ENCODE measurements around the gene NFATC1.

Gene NFATC1

DNA sequence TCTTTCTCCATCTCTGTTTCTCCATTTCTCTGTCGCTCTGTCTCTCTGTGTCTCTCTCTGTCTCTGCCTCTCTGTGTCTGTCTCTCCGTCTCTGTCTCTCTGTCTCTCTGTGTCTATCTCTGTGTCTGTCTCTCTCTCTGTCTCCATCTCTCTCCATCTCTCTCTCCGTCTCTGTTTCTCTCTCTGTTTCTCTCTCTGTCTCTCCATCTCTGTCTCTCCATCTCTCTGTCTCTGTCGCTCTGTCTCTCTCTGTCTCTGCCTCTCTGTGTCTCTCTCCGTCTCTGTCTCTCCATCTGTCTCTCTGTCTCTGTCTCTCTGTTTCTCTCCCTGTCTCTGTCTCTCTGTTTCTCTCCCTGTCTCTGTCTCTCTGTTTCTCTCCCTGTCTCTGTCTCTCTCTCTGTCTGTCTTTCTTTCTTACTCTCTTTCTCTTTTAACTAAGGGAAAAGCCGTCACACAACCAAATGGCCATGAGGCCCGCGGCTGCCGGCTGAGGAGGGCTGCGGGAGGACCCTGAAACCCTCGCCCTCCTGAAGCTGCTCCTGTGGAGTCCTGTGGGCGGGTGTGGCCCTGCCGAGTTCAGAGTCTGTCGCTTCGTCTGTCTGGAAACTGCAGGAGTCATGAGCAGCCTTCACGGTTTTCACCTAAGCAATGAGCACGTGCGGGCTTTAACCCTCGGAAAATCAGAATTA lies 29.3 kb downstream of the NFATC1 start:
- DNase-seq = no peak

DNA sequence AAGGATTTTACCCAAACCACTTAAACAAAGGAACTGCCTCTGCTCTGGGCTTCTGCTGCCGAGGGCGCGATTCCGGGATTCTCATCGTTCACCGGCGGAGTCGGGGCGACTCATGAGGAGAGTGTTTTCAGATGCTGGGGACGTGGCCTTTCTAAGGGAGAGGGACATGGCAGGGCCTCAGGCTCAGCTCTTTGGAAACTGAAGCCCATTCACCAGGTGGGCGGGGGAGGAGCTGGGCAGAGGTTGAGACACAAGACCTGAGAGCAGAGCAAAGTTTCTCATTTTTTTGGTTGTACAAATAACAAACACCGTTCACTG lies 29.8 kb downstream of the NFATC1 start:
- no peak for DNase-seq

DNA sequence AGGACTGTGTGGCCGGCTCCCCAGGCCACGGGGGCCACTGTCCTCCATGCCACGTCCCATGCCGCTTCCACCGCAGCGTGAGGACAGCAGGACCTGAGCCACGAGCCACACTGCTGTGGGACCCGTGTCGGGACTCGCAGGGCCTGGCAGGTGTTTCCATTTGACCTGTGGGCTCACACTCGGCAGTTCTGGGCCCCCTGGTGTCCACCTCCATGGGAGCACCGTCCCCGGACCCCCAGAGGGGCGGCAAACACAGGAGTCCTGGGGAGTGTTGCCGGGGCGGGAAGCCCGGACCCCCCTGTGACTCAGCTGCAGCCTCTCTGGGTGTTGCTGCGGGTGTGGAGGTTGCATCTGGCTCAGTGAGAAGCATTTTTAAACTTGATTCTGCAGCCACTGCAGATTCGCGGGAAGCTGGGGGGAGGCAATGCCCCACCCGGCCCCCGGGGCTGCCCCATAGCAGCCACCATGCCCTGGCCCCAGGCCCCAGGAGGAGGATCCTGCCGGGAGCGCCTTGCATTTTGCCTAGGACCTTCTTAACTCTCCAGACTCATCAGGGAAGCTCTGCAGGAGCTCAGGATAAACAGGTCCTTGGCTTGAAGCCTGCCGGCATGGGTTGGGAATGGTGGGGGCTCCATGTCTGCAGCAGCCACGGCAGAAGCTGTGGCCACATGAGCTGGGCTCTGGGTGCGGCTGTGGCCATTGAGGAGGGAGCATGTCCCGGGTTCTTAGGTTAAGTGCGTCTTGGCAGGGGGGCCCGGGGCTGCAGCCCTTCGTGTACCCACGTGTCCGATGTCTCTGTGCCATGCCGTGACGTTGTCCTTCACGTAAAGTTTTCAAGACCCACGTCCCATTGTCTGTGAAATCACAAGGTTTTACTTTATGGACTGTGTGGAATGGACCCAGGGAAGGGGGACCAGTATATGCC lies 30.9 kb downstream of the NFATC1 start:
- no peak for DNase-seq

- DNase-seq = no peak
Observed at GRCh38 chr18:79427368-79428225, 31.9 kb downstream of the NFATC1 start.

- DNase-seq = no peak
Observed at GRCh38 chr18:79428287-79428686, 32.6 kb downstream of the NFATC1 start.

DNA sequence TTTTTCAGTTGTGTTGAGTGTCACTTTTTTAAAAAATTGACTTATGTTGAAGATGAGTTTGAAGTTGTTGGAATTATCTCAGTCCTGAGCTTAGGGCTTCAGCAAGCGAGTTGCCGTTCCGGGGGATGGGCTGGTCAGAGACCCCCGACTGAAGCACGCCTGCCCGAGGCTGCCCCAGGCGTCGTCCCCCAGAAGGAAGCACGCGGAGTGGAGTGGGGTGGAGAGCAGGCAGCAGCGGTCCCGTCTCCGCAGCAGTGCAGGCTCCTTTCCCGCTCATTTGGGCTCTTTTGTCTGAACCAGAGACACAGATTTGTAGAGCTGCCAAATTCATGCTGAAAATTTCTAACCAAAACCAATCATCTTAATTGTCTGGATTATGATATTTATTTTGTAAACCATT lies 33.7 kb downstream of the NFATC1 start:
- DNase-seq = no peak

- DNase-seq = no peak
Observed at GRCh38 chr18:79429785-79430281, 34.1 kb downstream of the NFATC1 start.

DNA sequence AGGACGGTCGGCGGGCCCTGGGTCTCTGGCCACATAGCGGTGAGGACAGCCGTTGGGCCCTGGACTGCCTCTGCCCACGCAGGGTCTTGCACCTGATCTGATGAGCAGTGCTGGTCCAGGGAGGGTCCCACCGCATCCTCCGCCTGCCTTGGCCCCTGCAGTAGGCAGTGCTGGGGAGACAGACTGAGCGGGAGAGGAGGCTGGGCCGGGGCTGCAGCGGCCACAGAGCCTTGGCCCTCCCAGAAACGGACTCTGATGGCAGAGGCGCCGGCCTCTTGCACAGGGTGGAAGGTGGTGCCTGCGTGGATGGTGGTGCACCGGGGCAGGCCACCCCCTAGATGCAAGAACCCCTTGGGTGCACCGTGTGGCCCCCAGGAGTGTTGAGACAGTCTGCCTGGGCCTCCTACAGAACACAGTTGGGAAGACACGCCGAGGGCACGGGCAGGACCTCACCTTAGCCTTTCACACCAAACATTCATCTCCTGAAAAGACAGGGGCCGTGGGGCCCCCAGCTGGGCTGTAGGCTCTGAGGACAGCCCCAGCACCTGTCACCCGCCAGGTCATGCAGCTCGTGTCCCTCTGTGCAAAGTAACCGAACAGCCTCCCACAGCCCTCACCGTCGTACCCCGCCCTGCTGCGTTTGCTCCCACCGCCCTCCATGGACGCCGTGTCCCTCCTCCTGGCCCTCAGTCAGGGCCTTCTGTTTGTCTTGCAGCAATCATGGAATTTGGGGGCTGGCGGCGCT lies 36.8 kb downstream of the NFATC1 start:
- DNase-seq = no peak

DNA sequence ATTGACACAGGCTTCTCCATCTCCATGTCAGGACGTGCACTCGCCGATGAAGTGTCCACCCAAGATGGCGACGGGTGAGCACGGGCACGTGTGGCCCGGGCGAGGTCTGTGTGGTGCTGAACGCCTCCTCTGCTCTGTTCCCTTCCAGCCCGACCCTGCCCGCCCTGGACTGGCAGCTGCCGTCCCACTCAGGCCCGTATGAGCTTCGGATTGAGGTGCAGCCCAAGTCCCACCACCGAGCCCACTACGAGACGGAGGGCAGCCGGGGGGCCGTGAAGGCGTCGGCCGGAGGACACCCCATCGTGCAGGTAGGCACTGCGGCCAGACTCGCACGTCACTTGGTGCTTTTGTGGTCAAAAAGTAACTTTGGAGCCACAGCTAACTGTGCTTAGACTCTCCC lies 37.7 kb downstream of the NFATC1 start:
- DNase-seq = no peak

DNA sequence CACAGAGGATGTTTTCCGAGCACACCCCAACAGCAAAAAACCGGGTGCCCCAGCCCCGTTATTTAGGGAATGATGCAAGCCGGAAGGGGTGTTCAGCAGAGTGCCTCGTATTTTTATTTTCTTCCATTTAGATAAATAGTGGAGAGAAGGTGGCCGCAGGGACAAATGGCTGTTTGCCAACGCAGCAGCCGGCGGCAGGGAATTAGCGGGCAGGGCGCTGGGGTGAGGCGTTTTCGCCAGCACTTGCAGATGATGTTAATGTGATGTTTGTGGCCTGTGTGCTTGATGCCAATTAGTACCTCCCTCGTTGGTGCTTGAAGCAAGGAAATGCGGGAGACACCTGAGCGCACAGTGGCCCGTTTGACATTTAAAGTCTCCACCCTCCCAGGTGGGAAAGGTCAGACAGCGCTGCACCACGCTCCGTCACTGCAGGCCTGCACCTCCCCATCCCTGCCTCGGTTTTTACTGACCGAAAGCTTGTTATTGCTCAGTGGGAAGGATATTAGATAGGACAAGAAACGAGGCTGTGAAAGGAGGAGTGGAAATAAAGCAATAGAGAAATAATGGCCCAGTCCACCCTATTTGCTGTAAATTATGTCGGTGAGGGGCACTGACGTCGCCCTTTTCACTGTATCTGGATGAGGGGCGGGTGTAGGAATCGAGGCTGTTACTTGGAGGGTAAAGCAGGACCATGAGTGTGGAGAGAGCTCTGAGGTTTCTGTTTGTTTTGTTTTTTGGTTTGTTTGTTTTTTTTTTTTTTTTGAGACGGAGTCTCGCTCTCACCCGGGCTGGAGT lies 39.1 kb downstream of the NFATC1 start:
- no peak for DNase-seq

DNA sequence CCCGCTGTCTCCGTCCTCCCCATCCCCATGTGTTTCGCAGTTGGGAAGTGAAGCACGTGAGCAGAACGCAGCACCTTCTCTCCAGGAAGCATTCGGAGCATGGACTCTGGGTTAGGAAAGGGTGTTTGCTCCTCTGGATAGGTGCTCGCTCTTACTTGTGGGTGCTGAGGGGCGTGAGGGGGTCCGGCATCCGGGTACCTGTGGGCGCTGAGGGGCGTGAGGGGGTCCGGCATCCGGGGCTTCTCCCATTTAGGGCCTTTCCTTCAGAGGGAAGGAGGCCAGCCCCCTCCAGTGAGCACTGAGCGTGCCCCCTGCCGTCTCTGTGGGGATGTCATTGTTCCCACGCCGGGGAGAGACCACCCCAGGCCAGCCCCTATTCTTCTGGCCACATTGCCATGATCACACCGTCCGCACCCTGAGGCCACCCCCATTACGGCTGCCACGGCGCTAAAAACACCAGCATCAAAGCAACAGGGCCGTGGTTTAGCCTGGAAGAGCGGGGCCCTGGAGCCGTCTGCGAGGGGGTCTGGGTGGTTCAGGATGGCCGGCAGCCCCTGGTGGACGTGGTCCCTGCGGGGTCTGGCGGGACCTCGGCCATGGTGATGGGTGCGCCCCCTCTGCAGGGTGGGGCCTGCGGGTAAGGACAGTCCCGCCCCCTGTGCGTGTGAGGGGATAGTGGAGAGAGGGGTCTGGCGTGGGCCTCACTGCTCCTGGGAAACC lies 41.0 kb downstream of the NFATC1 start:
- no peak for DNase-seq

DNA sequence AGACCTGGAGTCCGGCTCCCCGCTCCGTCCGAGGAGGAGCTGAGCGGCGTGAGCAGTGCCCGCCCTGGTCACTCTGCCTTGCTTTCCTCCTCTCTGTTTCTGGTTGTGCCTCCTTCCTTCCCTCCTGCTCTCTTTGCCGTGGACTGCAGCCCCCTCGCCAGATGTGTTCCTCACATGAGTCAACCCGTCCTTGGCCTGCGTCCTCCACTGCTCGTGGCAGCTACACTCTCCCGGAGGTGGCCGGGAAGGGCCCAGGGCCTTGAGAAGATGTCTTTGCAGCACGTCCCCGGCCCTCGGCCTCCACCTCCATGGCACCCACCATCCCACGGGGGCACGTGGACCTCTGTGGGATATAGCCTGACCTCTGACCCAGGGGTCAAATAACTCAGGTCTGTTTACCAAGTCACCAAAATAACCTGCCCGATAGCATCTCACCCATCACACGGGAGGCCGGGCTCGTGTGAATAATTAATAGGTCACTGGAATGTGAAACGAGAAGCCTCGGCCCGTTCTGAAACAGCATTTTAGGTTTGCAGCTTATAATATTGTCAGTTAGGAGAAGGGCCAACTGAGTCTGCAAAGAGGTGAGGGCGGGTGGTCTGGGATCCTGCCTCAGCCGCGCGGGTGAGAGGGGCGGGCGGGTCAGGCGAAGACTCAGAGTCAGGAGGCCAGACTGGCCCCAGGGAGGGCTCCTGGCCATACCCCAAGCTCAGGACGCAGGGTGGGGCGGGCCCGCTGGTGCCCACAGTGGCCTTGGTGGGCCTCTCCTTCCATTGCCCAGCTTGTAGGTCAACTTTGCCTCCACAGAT lies 42.6 kb downstream of the NFATC1 start:
- DNase-seq = no peak

DNA sequence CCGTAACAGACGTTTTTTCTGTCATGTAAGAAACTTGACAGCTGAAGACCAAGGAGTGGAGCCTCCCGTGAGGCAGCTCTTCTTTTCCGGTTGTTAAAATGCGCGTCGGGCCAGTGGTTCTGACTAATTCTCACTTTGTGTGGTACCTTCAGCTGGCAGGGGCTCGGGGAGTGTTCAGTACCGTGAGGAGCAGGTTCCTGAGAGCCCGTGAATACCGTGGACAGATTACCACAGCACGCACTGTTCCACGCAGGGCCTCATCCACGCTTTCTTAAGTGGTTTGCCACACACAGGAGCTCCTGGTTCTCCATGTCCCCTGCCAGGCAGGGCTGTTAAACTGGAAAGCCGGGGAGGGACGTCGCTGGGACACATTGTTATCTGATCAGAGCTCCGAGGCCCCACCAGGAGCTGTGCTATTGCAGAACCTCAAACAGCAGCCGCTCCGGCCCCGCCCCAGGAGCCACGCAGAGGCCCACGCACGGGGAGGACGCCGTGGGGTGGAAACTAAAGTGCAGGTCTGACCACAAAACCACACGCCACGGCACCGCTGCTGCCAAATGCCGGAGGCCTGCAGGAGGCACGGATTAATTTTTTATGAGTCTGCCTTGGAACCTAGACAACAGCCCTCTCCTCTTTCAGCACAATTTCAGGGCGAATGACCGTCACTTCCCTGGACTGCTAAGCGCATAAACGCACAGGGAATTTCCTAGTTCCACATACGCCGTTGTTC lies 43.3 kb downstream of the NFATC1 start:
- peak; percentile 42 for DNase-seq

DNA sequence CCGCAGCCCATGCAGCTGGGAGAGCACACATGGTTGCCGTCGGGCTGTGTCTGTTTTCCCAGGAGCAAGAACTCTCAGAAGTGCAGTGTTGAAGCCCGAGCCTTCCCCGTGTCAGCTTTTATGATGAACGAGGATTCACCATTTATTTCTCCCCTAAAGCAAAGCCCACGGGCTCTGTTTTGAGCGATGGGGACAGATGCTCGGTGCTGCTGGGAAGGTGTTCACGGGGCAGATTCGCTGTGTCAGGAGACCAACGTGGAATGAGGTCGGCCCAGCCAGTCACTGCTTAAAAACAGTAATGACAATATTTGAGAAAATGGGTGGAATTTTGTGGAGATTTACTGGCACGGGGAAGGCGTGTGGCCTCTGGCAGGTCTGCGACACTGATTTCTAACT lies 43.9 kb downstream of the NFATC1 start:
- DNase-seq = no peak

DNA sequence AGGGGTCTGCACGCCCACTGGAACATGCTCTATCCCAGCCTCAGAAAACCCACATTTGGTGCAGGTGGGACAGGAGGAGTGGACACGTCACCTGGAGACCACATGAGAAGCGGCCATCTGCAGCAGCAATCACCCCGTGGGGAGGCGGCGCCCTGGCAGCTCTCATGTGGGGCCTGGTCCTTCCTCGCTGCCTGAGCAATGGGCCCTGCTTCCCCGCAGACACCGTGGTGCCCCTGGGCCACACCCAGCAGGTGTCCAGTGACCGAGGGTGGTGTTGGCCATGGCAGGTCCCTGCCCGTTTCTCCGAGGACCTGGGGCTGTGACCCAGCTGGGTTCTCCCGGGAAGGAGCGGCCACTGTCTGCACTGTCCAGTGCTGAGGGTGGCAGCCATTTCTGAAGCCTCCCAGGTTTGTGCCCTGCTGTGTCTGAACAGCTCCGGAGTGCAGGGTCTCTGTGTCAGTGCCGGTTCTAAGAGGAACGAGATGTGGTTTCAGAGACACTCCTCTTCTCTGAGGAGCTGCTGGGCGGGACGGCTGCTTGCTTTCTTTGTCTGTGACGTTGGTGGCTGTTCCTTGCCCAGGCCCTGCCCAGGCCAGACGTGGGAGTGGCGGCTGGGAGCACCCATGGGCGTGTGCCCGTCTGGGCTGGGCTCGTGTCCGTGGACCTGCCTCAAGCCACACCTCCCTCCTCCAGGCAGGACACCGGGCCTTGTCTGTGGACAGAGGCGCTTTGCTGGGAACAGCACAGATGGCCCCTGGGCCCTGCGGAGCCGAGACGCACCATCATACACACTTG lies 44.8 kb downstream of the NFATC1 start:
- no peak for DNase-seq

GRCh38 chr18:79441420-79441819 lies 45.7 kb downstream of the NFATC1 start:
- DNase-seq = no peak

DNA sequence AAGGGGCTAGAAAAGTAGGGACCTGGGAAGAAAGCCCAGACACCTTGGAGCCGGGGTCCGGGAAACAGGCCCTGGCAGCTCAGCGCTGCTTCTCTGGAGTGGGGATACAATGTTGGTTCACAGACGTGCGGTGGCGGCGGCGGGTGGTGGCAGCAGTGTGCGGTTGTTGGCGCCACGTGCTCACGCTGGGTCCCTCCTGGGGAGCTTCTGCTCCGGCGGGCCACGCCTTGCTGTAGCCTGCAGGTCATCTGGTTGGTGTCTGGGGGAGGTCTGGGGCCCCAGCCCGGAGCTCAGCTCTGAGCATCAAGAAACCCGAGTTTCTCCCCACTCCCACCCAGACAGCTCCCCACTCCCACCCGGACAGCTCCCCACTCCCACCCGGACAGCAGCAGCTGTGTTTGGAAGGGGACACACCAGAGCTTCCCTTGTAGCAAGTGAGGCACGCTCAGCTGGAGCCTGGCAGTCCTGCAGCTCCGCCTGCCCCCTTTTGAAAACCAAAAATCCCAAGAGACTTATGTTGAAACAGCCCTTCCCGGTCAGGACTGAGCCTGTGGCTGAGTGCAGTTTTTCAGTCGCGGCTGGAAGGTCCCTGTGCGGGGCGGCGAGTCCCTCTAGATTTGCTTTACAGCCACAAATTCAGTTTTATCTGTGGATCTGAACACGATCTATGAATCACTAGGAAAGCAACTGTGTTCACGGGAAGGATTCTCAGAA lies 46.9 kb downstream of the NFATC1 start:
- no peak for DNase-seq

DNA sequence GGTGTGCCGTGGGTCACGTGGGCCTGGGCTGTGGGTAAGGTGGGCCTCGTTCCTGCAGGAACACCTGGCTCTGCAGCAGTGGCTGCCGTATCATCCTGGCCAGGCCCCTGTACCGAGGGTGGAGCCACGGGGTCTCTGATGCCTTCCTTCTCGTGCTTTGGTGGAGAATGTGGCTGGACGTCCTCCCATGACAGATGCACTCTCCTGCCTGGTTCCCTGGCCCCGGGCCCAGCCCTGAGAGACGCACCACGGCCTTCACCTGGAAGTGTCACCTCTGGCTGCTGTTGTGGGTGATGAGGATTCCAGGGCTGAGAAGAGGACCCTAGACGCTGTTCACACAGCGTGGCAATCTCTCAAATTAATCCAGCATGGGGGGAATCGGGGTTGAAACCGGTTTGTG lies 49.5 kb downstream of the NFATC1 start:
- DNase-seq = no peak

Measured in stimulated activated CD4-positive, alpha-beta T cell treated with anti-CD3 and anti-CD28 coated beads, Interleukin-4, amount 100 ng/mL, for 24 hours (primary cell).